Activated CD8-positive, alpha-beta T cell treated with anti-CD3 and anti-CD28 coated beads, Interleukin-2, amount 10 ng/mL, durations not matched to agents 7 days and 5 days (primary cell): ENCODE results near the gene LRMDA. TPM values are rescaled to one million over a fixed set of nuclear protein-coding genes. Genes with fewer than 3 reads are reported as not detected.

Source experiments
- ATAC-seq: fragments of 150-1000 bp; cut with Tn5 transposase; one replicate; pipeline ENCODE4 v1.10.0; 2021; ENCODE audit warnings: moderate library complexity
- CTCF ChIA-PET: fragments of 350-600 bp; sonication (Branson Sonifier 250); formaldehyde crosslinking; loops from one replicate; lab custom pipeline; 2021; ENCODE audit warnings: antibody characterized with exemption; lab: Charles Lee
- POLR2A ChIA-PET: fragments of 350-600 bp; sonication (Branson Sonifier 250); formaldehyde crosslinking; loops from one replicate; lab custom pipeline; 2021; ENCODE audit warnings: antibody characterized with exemption; lab: Charles Lee
- DNase-seq: peaks from one replicate; pipeline ENCODE4 v3.0.0-alpha.2; 2020
- H3K27ac Mint-ChIP-seq: one replicate; pipeline ENCODE4 v1.8.0; 2021; ENCODE audit warnings: mild to moderate bottlenecking, mixed read lengths
- H3K27me3 Mint-ChIP-seq: one replicate; pipeline ENCODE4 v1.8.0; 2021; ENCODE audit warnings: low read depth, mixed read lengths
- H3K36me3 Mint-ChIP-seq: one replicate; pipeline ENCODE4 v1.8.0; 2021; ENCODE audit warnings: low read depth, mixed read lengths
- H3K4me1 Mint-ChIP-seq: one replicate; pipeline ENCODE4 v1.8.0; 2021; ENCODE audit warnings: low read depth, mixed read lengths
- H3K4me3 Mint-ChIP-seq: one replicate; pipeline ENCODE4 v1.8.0; 2021; ENCODE audit warnings: mild to moderate bottlenecking, mixed read lengths
- H3K9me3 Mint-ChIP-seq: one replicate; pipeline ENCODE4 v1.8.0; 2022; ENCODE audit warnings: mixed read lengths; ENCODE audit not compliant: insufficient read depth
- total RNA-seq, 2 experiments: library from RNA; stranded (reverse); gene quantifications; one replicate each; pipeline ENCODE4 v1.2.3, GENCODE V29; 2021

LRMDA gene
- total RNA-seq, 2 experiments from 2014 or later: not detected

GRCh38 chr10:75461672-75462649 lies 30.5 kb downstream of the LRMDA start:
- DNase-seq: no peak
- Mint-ChIP-seq H3K27ac (no peak overlapping the region), H3K27me3 (peaks cover 5% of the 10 kb centered on the region), H3K4me1 (no peaks in the 10 kb centered on the region), H3K36me3 (no peaks in the 10 kb centered on the region), H3K4me3 (no peak overlapping the region), H3K9me3 (no peaks in the 10 kb centered on the region)
- CTCF ChIA-PET: no interaction called here
- ATAC-seq: no peak
- POLR2A ChIA-PET: no interaction called here

- CTCF ChIA-PET: no interaction called here
- Mint-ChIP-seq H3K27ac (no peak overlapping the region), H3K36me3 (no peaks in the 10 kb centered on the region), H3K4me3 (no peak overlapping the region), H3K9me3 (no peaks in the 10 kb centered on the region), H3K4me1 (no peaks in the 10 kb centered on the region), H3K27me3 (peaks cover 4% of the 10 kb centered on the region)
- ATAC-seq (no peak), DNase-seq (no peak)
- POLR2A ChIA-PET: no interaction called here
These were observed 31.4 kb downstream of the LRMDA start for GRCh38 chr10:75462865-75463264.

- Mint-ChIP-seq H3K36me3 (no peaks in the 10 kb centered on the region), H3K27ac (no peak overlapping the region), H3K9me3 (no peaks in the 10 kb centered on the region), H3K4me1 (no peaks in the 10 kb centered on the region), H3K27me3 (peaks cover 3% of the 10 kb centered on the region), H3K4me3 (no peak overlapping the region)
- ATAC-seq (no peak), DNase-seq (no peak)
- ChIA-PET CTCF (no interaction called here), POLR2A (no interaction called here)
These were observed 33.3 kb downstream of the LRMDA start for GRCh38 chr10:75464478-75465449.

GRCh38 chr10:75465450-75465827 lies 34.0 kb downstream of the LRMDA start:
- ChIA-PET CTCF (no interaction called here), POLR2A (no interaction called here)
- DNase-seq (no peak), ATAC-seq (no peak)
- no peaks in the 10 kb centered on the region for H3K36me3 Mint-ChIP-seq
- peaks cover 3% of the 10 kb centered on the region for H3K27me3 Mint-ChIP-seq
- H3K4me3 Mint-ChIP-seq: no peak overlapping the region
- H3K9me3 Mint-ChIP-seq: no peaks in the 10 kb centered on the region
- no peaks in the 10 kb centered on the region for H3K4me1 Mint-ChIP-seq
- no peak overlapping the region for H3K27ac Mint-ChIP-seq

- Mint-ChIP-seq H3K36me3 (no peaks in the 10 kb centered on the region), H3K4me3 (no peak overlapping the region), H3K9me3 (no peaks in the 10 kb centered on the region), H3K27me3 (peaks cover 3% of the 10 kb centered on the region), H3K27ac (no peak overlapping the region), H3K4me1 (no peaks in the 10 kb centered on the region)
- DNase-seq (no peak), ATAC-seq (no peak)
- POLR2A ChIA-PET: no interaction called here
- CTCF ChIA-PET: no interaction called here
These were observed 34.6 kb downstream of the LRMDA start for GRCh38 chr10:75466001-75466400.

GRCh38 chr10:75466886-75467285 lies 35.5 kb downstream of the LRMDA start:
- H3K9me3 Mint-ChIP-seq: no peaks in the 10 kb centered on the region
- ATAC-seq: no peak
- CTCF ChIA-PET: no interaction called here
- no peak for DNase-seq
- H3K27ac Mint-ChIP-seq: no peak overlapping the region
- no peaks in the 10 kb centered on the region for H3K36me3 Mint-ChIP-seq
- no peak overlapping the region for H3K4me3 Mint-ChIP-seq
- POLR2A ChIA-PET: no interaction called here
- H3K27me3 Mint-ChIP-seq: peaks cover 3% of the 10 kb centered on the region
- H3K4me1 Mint-ChIP-seq: no peaks in the 10 kb centered on the region

- Mint-ChIP-seq H3K27ac (no peak overlapping the region), H3K4me1 (no peaks in the 10 kb centered on the region), H3K4me3 (no peak overlapping the region), H3K9me3 (no peaks in the 10 kb centered on the region), H3K36me3 (no peaks in the 10 kb centered on the region), H3K27me3 (peaks cover 4% of the 10 kb centered on the region)
- DNase-seq (no peak), ATAC-seq (no peak)
- ChIA-PET CTCF (no interaction called here), POLR2A (no interaction called here)
These were observed 37.2 kb downstream of the LRMDA start for GRCh38 chr10:75468612-75469005.

- DNase-seq (no peak), ATAC-seq (no peak)
- no peaks in the 10 kb centered on the region for H3K36me3 Mint-ChIP-seq
- ChIA-PET POLR2A (no interaction called here), CTCF (no interaction called here)
- H3K9me3 Mint-ChIP-seq: no peaks in the 10 kb centered on the region
- no peak overlapping the region for H3K4me3 Mint-ChIP-seq
- no peak overlapping the region for H3K27ac Mint-ChIP-seq
- peaks cover 4% of the 10 kb centered on the region for H3K27me3 Mint-ChIP-seq
- no peaks in the 10 kb centered on the region for H3K4me1 Mint-ChIP-seq
These were observed 37.7 kb downstream of the LRMDA start for GRCh38 chr10:75469006-75469616.

GRCh38 chr10:75470901-75471300 lies 39.5 kb downstream of the LRMDA start:
- no peak overlapping the region for H3K27ac Mint-ChIP-seq
- POLR2A ChIA-PET: no interaction called here
- no peaks in the 10 kb centered on the region for H3K36me3 Mint-ChIP-seq
- CTCF ChIA-PET: no interaction called here
- H3K27me3 Mint-ChIP-seq: peaks cover 2% of the 10 kb centered on the region
- H3K4me1 Mint-ChIP-seq: no peaks in the 10 kb centered on the region
- H3K4me3 Mint-ChIP-seq: no peak overlapping the region
- no peaks in the 10 kb centered on the region for H3K9me3 Mint-ChIP-seq
- DNase-seq: no peak
- ATAC-seq: no peak

- Mint-ChIP-seq H3K27me3 (peaks cover 2% of the 10 kb centered on the region), H3K4me3 (no peak overlapping the region), H3K27ac (no peak overlapping the region), H3K9me3 (no peaks in the 10 kb centered on the region), H3K36me3 (no peaks in the 10 kb centered on the region), H3K4me1 (no peaks in the 10 kb centered on the region)
- ChIA-PET POLR2A (interaction anchor here (1.0 kb wide), 1 partner anchor 217 kb away, joined by 4 read pairs; no protein-coding TSS in a partner anchor), CTCF (no interaction called here)
- DNase-seq (no peak), ATAC-seq (no peak)
These were observed 41.3 kb downstream of the LRMDA start for GRCh38 chr10:75472685-75473084.

GRCh38 chr10:75474106-75474505 lies 42.7 kb downstream of the LRMDA start:
- H3K27ac Mint-ChIP-seq: no peak overlapping the region
- ChIA-PET CTCF (no interaction called here), POLR2A (no interaction called here)
- no peaks in the 10 kb centered on the region for H3K36me3 Mint-ChIP-seq
- no peak overlapping the region for H3K4me3 Mint-ChIP-seq
- no peaks in the 10 kb centered on the region for H3K4me1 Mint-ChIP-seq
- no peak for ATAC-seq
- peaks cover 2% of the 10 kb centered on the region for H3K27me3 Mint-ChIP-seq
- H3K9me3 Mint-ChIP-seq: no peaks in the 10 kb centered on the region
- no peak for DNase-seq
